Measurements from ENCODE around the gene TCF7L2. TPM values are rescaled to one million over a fixed set of nuclear protein-coding genes. Genes with fewer than 3 reads are reported as not detected.

The TCF7L2 gene
- total RNA-seq, 1 experiment from 2014 or later = 14.8 TPM

GRCh38 chr10:112986544-112987190 lies 36.6 kb downstream of the TCF7L2 start:
- H3K4me2 ChIP-seq = no peak overlapping the region

DNA sequence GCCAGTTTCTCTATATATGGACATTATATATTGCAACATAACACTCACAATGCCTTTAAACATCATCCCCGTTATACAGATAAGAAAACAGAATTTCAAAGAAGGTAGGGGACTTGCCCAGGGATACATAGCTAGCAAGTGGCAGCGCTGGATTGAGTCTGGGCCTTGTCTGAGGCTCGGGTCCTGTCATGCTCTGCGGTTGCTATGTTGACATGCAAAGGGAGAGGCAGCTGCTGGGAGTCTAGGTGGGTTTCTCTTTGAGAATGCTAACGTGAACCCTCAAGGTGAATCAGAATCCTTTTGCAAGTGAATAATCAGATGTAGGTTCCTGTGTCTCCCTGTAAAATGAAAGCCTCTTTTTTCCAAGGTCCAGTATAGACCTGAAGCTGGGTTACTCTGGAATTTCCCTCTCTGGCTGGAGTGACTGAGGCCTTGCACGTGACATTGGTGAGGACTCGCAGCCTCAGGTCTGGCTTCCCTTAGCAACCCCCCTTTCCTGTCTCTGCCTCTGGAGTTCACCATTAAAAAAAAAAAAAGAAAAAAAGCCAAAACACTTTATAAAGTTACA lies 38.9 kb downstream of the TCF7L2 start:
- ChIA-PET POLR2A (ENCODE audit: unreplicated experiment) (no interaction called here), CTCF (no interaction called here)
- DNase-seq = no peak
- Histone ChIP-seq H4K20me1 (ENCODE audit: insufficient read depth) (no peaks in the 10 kb centered on the region), H3K9me2 (ENCODE audit: insufficient read depth) (no peaks in the 10 kb centered on the region), H3K4me3 (no peak overlapping the region), H3F3A (ENCODE audit: insufficient read depth, low read depth) (no peaks in the 10 kb centered on the region), H3K79me2 (ENCODE audit: low read depth) (no peaks in the 10 kb centered on the region), H3K9me3 (ENCODE audit: insufficient read depth, low read depth) (no peaks in the 10 kb centered on the region), H3K27ac (no peak overlapping the region), H2AFZ (no peak overlapping the region), H3K27me3 (ENCODE audit: insufficient read depth, low read depth) (no peaks in the 10 kb centered on the region), H3K4me1 (replicated peaks; ENCODE audit: insufficient read depth) (no peaks in the 10 kb centered on the region), H3K4me2 (no peak overlapping the region), H3K36me3 (ENCODE audit: low read depth) (no peaks in the 10 kb centered on the region)
- intact Hi-C loops (cut with micrococcal nuclease; ENCODE audit: unreplicated experiment) = no loop called here
- TF ChIP-seq EZH2 (IDR thresholded peaks at IDR 0.05; ENCODE audit: low read depth) = no peak
- TF ChIP-seq, protein P1, sequence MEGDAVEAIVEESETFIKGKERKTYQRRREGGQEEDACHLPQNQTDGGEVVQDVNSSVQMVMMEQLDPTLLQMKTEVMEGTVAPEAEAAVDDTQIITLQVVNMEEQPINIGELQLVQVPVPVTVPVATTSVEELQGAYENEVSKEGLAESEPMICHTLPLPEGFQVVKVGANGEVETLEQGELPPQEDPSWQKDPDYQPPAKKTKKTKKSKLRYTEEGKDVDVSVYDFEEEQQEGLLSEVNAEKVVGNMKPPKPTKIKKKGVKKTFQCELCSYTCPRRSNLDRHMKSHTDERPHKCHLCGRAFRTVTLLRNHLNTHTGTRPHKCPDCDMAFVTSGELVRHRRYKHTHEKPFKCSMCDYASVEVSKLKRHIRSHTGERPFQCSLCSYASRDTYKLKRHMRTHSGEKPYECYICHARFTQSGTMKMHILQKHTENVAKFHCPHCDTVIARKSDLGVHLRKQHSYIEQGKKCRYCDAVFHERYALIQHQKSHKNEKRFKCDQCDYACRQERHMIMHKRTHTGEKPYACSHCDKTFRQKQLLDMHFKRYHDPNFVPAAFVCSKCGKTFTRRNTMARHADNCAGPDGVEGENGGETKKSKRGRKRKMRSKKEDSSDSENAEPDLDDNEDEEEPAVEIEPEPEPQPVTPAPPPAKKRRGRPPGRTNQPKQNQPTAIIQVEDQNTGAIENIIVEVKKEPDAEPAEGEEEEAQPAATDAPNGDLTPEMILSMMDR (conservative IDR thresholded peaks at IDR 0.05) = no peak
- BruUV-seq (replicated peaks) = no TSS peak

More at GRCh38 chr10:112986544-112987190, 36.6 kb downstream of the TCF7L2 start:
- ChIA-PET POLR2A (ENCODE audit: unreplicated experiment) (no interaction called here), CTCF (interaction anchor here (0.6 kb wide), 1 partner anchor 1117 kb away, joined by 4 read pairs; no protein-coding TSS in a partner anchor)
- H3K27me3 ChIP-seq (ENCODE audit: insufficient read depth, low read depth) = no peaks in the 10 kb centered on the region
- no peak for DNase-seq
- TF ChIP-seq, protein P1 (conservative IDR thresholded peaks at IDR 0.05) = no peak
- no peak for TF ChIP-seq EZH2 (IDR thresholded peaks at IDR 0.05; ENCODE audit: low read depth)
- intact Hi-C loops (cut with micrococcal nuclease; ENCODE audit: unreplicated experiment) = no loop called here
- no peaks in the 10 kb centered on the region for H3K9me2 ChIP-seq (ENCODE audit: insufficient read depth)
- no TSS peak for BruUV-seq (replicated peaks)
- no peaks in the 10 kb centered on the region for H3F3A ChIP-seq (ENCODE audit: insufficient read depth, low read depth)
- H4K20me1 ChIP-seq (ENCODE audit: insufficient read depth) = no peaks in the 10 kb centered on the region
- no peaks in the 10 kb centered on the region; the same call in 1 of the 2 replicates for H3K79me2 ChIP-seq (ENCODE audit: low read depth)
- no peaks in the 10 kb centered on the region for H3K9me3 ChIP-seq (ENCODE audit: insufficient read depth, low read depth)
- no peak overlapping the region for H3K27ac ChIP-seq
- no peak overlapping the region for H3K4me3 ChIP-seq
- H3K4me1 ChIP-seq (replicated peaks; ENCODE audit: insufficient read depth) = no peaks in the 10 kb centered on the region
- H3K36me3 ChIP-seq (ENCODE audit: low read depth) = no peaks in the 10 kb centered on the region
- H2AFZ ChIP-seq = no peak overlapping the region

- Histone ChIP-seq H3K4me3 (no peak overlapping the region), H3K4me2 (no peak overlapping the region), H2AFZ (no peak overlapping the region), H3K9me2 (ENCODE audit: insufficient read depth) (no peaks in the 10 kb centered on the region), H3K27ac (no peak overlapping the region), H3F3A (ENCODE audit: insufficient read depth, low read depth) (no peaks in the 10 kb centered on the region), H3K4me1 (replicated peaks; ENCODE audit: insufficient read depth) (no peaks in the 10 kb centered on the region), H3K27me3 (ENCODE audit: insufficient read depth, low read depth) (no peaks in the 10 kb centered on the region), H3K36me3 (ENCODE audit: low read depth) (no peaks in the 10 kb centered on the region), H3K79me2 (ENCODE audit: low read depth) (no peaks in the 10 kb centered on the region), H3K9me3 (ENCODE audit: insufficient read depth, low read depth) (no peaks in the 10 kb centered on the region), H4K20me1 (ENCODE audit: insufficient read depth) (no peaks in the 10 kb centered on the region)
- DNase-seq = no peak
- TF ChIP-seq EZH2 (IDR thresholded peaks at IDR 0.05; ENCODE audit: low read depth) = no peak
- TF ChIP-seq, protein P1 (conservative IDR thresholded peaks at IDR 0.05) = no peak
- BruUV-seq (replicated peaks) = no TSS peak
- intact Hi-C loops (cut with micrococcal nuclease; ENCODE audit: unreplicated experiment) = no loop called here
- ChIA-PET CTCF (no interaction called here), POLR2A (ENCODE audit: unreplicated experiment) (no interaction called here)
Measured at GRCh38 chr10:112989826-112990225, 39.8 kb downstream of the TCF7L2 start.
